Measurements from ENCODE around the gene DPT.

GRCh38 chr1:168686666-168687065 is 42.3 kb downstream of the DPT start:
- TF ChIP-seq CTCF (IDR thresholded peaks at IDR 0.05): no peak
- TF ChIP-seq POLR2A (IDR thresholded peaks at IDR 0.05): no peak

All from esophagus squamous epithelium (tissue), 4 donors.